ENCODE data around the gene PRTN3. TPM values are rescaled to one million over a fixed set of nuclear protein-coding genes. Genes with fewer than 3 reads are reported as not detected.

Gene PRTN3
- total RNA-seq, 1 experiment from 2014 or later, result 2.7 TPM

DNA sequence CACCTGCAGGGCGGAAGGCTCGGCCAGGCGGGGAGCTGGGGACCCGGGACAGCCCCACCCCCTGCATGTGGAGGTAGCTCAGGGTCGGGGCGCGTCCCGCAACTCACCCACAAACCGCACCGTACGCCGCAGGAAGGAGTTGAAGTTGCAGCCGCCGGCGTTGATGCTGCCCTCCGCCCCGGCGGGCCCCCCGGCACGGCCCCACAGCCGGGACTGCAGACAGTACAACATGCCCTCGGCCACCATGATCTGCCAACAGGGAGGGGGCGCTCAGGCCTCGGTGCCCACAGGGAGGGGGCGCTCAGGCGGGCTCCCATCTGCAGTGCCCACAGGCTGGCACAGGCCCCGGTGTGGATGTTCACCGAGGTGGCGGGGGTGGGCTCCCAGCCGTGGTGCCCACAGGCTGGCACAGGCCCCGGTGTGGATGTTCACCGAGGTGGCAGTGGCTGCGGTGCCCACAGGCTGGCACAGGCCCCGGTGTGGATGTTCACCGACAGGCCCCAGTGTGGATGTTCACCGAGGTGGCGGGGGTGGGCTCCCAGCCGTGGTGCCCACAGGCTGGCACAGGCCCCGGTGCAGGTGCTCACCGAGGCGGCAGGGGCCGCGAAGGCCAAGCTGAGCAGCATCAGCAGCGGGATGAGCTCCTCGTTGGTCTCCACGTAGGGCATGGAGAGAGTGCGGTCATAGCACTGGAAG, 25.6 kb upstream of the PRTN3 start:
- Histone ChIP-seq H3K9ac (ENCODE audit: low read length) (no peak overlapping the region), H3K4me2 (ENCODE audit: low read length) (no peak overlapping the region), H3K9me2 (ENCODE audit: insufficient read depth) (no peaks in the 10 kb centered on the region), H3K9me3 (ENCODE audit: control insufficient read depth in 1 of 2, insufficient read depth in 1 of 2, low read depth in 1 of 2, low read length in 2 of 2) (no peaks in the 10 kb centered on the region), H3K4me3 (replicated peaks in 1 of 2; ENCODE audit: low read depth in 1 of 2, low read length in 2 of 2) (no peak overlapping the region), H3K27me3 (ENCODE audit: insufficient read depth, low read length) (no peaks in the 10 kb centered on the region), H4K20me1 (ENCODE audit: insufficient read depth) (peaks cover 5% of the 10 kb centered on the region; the same call in 1 of the 2 replicates), H3K4me1 (ENCODE audit: control insufficient read depth in 1 of 2, insufficient read depth in 2 of 2, low read length in 2 of 2) (no peaks in the 10 kb centered on the region), H3K27ac (ENCODE audit: low read depth, low read length) (no peak overlapping the region), H3K36me3 (ENCODE audit: control insufficient read depth in 1 of 2, insufficient read depth in 2 of 2, low read length in 2 of 2) (peaks cover 7 to 14% of the 10 kb centered on the region in 2 experiments; a peak in 3 of 4 replicates), H3K79me2 (ENCODE audit: insufficient read depth, low read length) (peaks cover 13% of the 10 kb centered on the region; the same call in 1 of the 2 replicates), H2AFZ (ENCODE audit: low read depth, low read length, poor library complexity, severe bottlenecking) (no peak overlapping the region)
- ChIA-PET CTCF (no interaction called here), RAD21 (ENCODE audit: low non-redundant PET in 1 of 2, low total read pairs in 2 of 2, uncharacterized antibody in 2 of 2, unreplicated experiment in 2 of 2) (no interaction called here), POLR2A (no interaction called here)
- no TSS peak for BruUV-seq (replicated peaks)
- no peak for DNase-seq (ENCODE audit: low read depth, low spot score)
- ATAC-seq, result no peak
- TF ChIP-seq MAX (IDR thresholded peaks at IDR 0.05) (no peak), RAD21 (IDR thresholded peaks at IDR 0.05; ENCODE audit: low read depth) (no peak), POLR2AphosphoS5 (IDR thresholded peaks at IDR 0.05; ENCODE audit: low read depth, low read length) (no peak), ELF1 (IDR thresholded peaks at IDR 0.05; ENCODE audit: borderline replicate concordance, low read depth) (no peak), JUND (IDR thresholded peaks at IDR 0.05) (no peak), YY1 (IDR thresholded peaks at IDR 0.05; ENCODE audit: extremely low read depth, insufficient replicate concordance, low read depth, low read length) (no peak), CTCF (IDR thresholded peaks at IDR 0.05 in 2 of 3, conservative IDR thresholded peaks at IDR 0.05 in 1 of 3; ENCODE audit: borderline replicate concordance in 1 of 3, insufficient read depth in 1 of 3, low read depth in 2 of 3, low read length in 2 of 3) (no peak), POLR2A (IDR thresholded peaks at IDR 0.05; ENCODE audit: borderline replicate concordance, extremely low read depth, insufficient read depth, insufficient read length) (no peak), SRF (IDR thresholded peaks at IDR 0.05; ENCODE audit: low read depth) (no peak), ZFX (IDR thresholded peaks at IDR 0.05) (no peak), EGR1 (IDR thresholded peaks at IDR 0.05; ENCODE audit: low read depth) (no peak), EZH2phosphoT487 (IDR thresholded peaks at IDR 0.05; ENCODE audit: borderline replicate concordance) (no peak), SIN3A (IDR thresholded peaks at IDR 0.05; ENCODE audit: low read depth) (no peak), TCF7L2 (IDR thresholded peaks at IDR 0.05; ENCODE audit: borderline replicate concordance, extremely low read depth, insufficient read depth, insufficient read length) (no peak), EZH2 (IDR thresholded peaks at IDR 0.05) (no peak), CEBPB (IDR thresholded peaks at IDR 0.05; ENCODE audit: low read depth) (no peak), REST (IDR thresholded peaks at IDR 0.05; ENCODE audit: low read depth) (no peak), ZBTB33 (IDR thresholded peaks at IDR 0.05; ENCODE audit: extremely low read depth, insufficient replicate concordance, low read length) (no peak), CBX3 (IDR thresholded peaks at IDR 0.05; ENCODE audit: low read depth) (no peak)
- TF ChIP-seq, protein P1, sequence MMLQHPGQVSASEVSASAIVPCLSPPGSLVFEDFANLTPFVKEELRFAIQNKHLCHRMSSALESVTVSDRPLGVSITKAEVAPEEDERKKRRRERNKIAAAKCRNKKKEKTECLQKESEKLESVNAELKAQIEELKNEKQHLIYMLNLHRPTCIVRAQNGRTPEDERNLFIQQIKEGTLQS (IDR thresholded peaks at IDR 0.05), result no peak
- intact Hi-C loops (cut with micrococcal nuclease), result no loop called here

Data from HCT116 (cell line).